Sigmoid colon (tissue), 4 donors: ENCODE measurements around the gene LZTS3.
"Not testable (repeated sequence)": the region's sequence is repeated elsewhere in the genome, so short reads cannot be mapped to it uniquely, and the experiment has no call there.

ENCODE experiments used
- EP300 ChIP-seq, 4 donors: sonication (generic); formaldehyde crosslinking; IDR thresholded peaks; one replicate each; pipeline ENCODE4 v1.6.1; 2017; ENCODE audit warnings: antibody characterized with exemption in 4 of 4
- POLR2A ChIP-seq, 2 donors: fragments of 450-650 bp; IDR thresholded peaks; one replicate each; pipeline ENCODE4 v1.6.1; 2016; ENCODE audit warnings: antibody characterized with exemption in 2 of 2, mild to moderate bottlenecking in 2 of 2, moderate library complexity in 2 of 2
- POLR2AphosphoS5 ChIP-seq, 4 donors: sonication (generic); formaldehyde crosslinking; IDR thresholded peaks; one replicate each; pipeline ENCODE4 v1.6.1; 2017; ENCODE audit warnings: antibody characterized with exemption in 4 of 4
- TF ChIP-seq, protein P1 (sequence below), 4 experiments: fragments of 450-650 bp in 3 of 4; fragments of 200-600 bp in 1 of 4; IDR thresholded peaks; one replicate each; pipeline ENCODE4 v1.5.1; 2016 to 2019; ENCODE audit warnings: antibody characterized with exemption in 4 of 4, mild to moderate bottlenecking in 3 of 4, moderate library complexity in 2 of 4

DNA sequence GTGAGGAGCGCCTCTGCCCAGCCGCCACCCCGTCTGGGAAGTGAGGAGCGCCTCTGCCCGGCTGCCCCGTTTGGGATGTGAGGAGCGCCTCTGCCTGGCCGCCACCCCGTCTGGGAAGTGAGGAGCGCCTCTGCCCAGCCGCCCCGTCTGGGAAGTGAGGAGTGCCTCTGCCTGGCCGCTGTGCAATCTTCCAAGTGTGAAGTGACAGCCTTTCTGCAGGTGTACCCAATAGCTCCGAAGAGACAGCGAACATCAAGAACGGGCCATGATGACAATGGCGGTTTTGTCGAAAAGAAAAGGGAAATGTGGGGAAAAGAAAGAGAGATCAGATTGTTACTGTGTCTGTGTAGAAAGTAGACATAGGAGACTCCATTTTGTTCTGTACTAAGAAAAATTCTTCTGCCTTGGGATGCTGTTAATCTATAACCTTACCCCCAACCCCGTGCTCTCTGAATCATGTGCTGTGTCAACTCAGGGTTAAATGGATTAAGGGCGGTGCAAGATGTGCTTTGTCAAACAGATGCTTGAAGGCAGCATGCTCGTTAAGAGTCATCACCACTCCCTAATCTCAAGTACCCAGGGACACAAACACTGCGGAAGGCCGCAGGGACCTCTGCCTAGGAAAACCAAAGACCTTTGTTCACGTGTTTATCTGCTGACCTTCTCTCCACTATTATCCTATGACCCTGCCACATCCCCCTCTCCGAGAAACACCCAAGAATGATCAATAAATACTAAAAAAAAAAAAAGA is 47.4 kb downstream of the LZTS3 start:
- not testable (repeated sequence) for TF ChIP-seq POLR2A, EP300, POLR2AphosphoS5 (IDR thresholded peaks at IDR 0.05)
- TF ChIP-seq, protein P1, sequence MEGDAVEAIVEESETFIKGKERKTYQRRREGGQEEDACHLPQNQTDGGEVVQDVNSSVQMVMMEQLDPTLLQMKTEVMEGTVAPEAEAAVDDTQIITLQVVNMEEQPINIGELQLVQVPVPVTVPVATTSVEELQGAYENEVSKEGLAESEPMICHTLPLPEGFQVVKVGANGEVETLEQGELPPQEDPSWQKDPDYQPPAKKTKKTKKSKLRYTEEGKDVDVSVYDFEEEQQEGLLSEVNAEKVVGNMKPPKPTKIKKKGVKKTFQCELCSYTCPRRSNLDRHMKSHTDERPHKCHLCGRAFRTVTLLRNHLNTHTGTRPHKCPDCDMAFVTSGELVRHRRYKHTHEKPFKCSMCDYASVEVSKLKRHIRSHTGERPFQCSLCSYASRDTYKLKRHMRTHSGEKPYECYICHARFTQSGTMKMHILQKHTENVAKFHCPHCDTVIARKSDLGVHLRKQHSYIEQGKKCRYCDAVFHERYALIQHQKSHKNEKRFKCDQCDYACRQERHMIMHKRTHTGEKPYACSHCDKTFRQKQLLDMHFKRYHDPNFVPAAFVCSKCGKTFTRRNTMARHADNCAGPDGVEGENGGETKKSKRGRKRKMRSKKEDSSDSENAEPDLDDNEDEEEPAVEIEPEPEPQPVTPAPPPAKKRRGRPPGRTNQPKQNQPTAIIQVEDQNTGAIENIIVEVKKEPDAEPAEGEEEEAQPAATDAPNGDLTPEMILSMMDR (IDR thresholded peaks at IDR 0.05) = not testable (repeated sequence)
